Gastrocnemius medialis (tissue), 4 donors: ENCODE measurements around the gene PLD1. TPM values are rescaled to one million over a fixed set of nuclear protein-coding genes. Genes with fewer than 3 reads are reported as not detected.
A peak's percentile ranks its signal among the peaks of the same experiment; 100 is the strongest.

Experiments
- ATAC-seq, 2 donors: fragments of 150-250 bp; one replicate each; pipeline ENCODE4 v1.9.1; 2016
- DNase-seq, 2 donors: peaks; one replicate each; pipeline ENCODE4 v3.0.0-alpha.2; 2019
- H3K27ac ChIP-seq, 4 donors: fragments of 200-600 bp; sonication (generic); 1 replicate in 1 of 4; 2 replicates in 3 of 4; pipeline ENCODE4 v1.5.1; 2016 to 2018; ENCODE audit warnings: mild to moderate bottlenecking in 2 of 4, moderate library complexity in 1 of 4
- H3K27me3 ChIP-seq, 3 donors: fragments of 200-600 bp; sonication (generic) in 2 of 3; 1 replicate in 1 of 3; 2 replicates in 2 of 3; pipeline versions ENCODE4 v1.5.1 to v1.6.0; 2016 to 2019; ENCODE audit warnings: mild to moderate bottlenecking in 1 of 3, moderate library complexity in 1 of 3
- H3K36me3 ChIP-seq, 2 donors: fragments of 200-600 bp; sonication (generic) in 1 of 2; one replicate each; pipeline ENCODE4 v1.5.1; 2017 to 2018
- H3K4me1 ChIP-seq, 2 donors: fragments of 200-600 bp; sonication (generic) in 1 of 2; one replicate each; pipeline ENCODE4 v1.5.1; 2016 to 2017; ENCODE audit warnings: mild to moderate bottlenecking in 2 of 2
- H3K4me3 ChIP-seq, 4 donors: fragments of 200-600 bp; sonication (generic) in 3 of 4; 1 replicate in 1 of 4; 2 replicates in 3 of 4; pipeline ENCODE4 v1.5.1; 2016 to 2019; ENCODE audit warnings: mild to moderate bottlenecking in 2 of 4
- H3K9me3 ChIP-seq, 3 donors: fragments of 200-600 bp; sonication (generic) in 2 of 3; 1 replicate in 1 of 3; 2 replicates in 2 of 3; pipeline ENCODE4 v1.5.1; 2016 to 2019
- CTCF ChIP-seq, 5 experiments: fragments of 450-650 bp in 3 of 5; fragments of 200-600 bp in 2 of 5; sonication (generic) in 2 of 5; IDR thresholded peaks in 4 of 5; conservative IDR thresholded peaks in 1 of 5; 1 replicate in 4 of 5; 2 replicates in 1 of 5; pipeline ENCODE4 v1.5.1; 2016 to 2019; ENCODE audit warnings: antibody characterized with exemption in 5 of 5, mild to moderate bottlenecking in 3 of 5, moderate library complexity in 3 of 5
- POLR2A ChIP-seq, 2 donors: fragments of 450-650 bp; IDR thresholded peaks; one replicate each; pipeline ENCODE4 v1.6.1; 2017; ENCODE audit warnings: antibody characterized with exemption in 2 of 2, mild to moderate bottlenecking in 2 of 2, moderate library complexity in 2 of 2
- in situ Hi-C, 4 donors: fragments of 200-750 bp; cut with MboI; loops; one replicate each; pipeline versions ENCODE4 v1.15.0 to v1.8.0; 2017; ENCODE audit warnings: low sequenced_read_pairs in 4 of 4
- intact Hi-C: fragments of 100-400 bp; cut with DNase I; formaldehyde crosslinking; loops from one replicate; pipeline ENCODE4 v1.15.1; 2023; ENCODE audit warnings: low total_unique reads
- total RNA-seq, 4 donors: library from RNA; depleted of rRNA; stranded (reverse); fragments of >200 nt; gene quantifications; one replicate each; pipeline versions ENCODE4 v1.1.0 to v1.2.3, GENCODE V29; 2016

The PLD1 gene
- total RNA-seq, 4 donors from 2014 or later, result 1.9 to 5.6 (median 4.6) TPM

- intact Hi-C loops, result no loop called here
- no peaks in the 10 kb centered on the region for H3K9me3 ChIP-seq
- no peak for ATAC-seq
- peaks cover 4 to 19% of the 10 kb centered on the region in 2 donors for H3K4me1 ChIP-seq
- H3K27me3 ChIP-seq, result no peaks in the 10 kb centered on the region
- peak overlapping the region; percentile 56 to 70 (median 59) for H3K27ac ChIP-seq
- in situ Hi-C loops, result no loop called here
- H3K36me3 ChIP-seq, result no peaks in the 10 kb centered on the region
- H3K4me3 ChIP-seq, result no peak overlapping the region
- no peak for DNase-seq
- TF ChIP-seq POLR2A (IDR thresholded peaks at IDR 0.05), result no peak
- TF ChIP-seq CTCF (IDR thresholded peaks at IDR 0.05 in 4 of 5, conservative IDR thresholded peaks at IDR 0.05 in 1 of 5), result no peak
These were observed 5.5 kb downstream of the PLD1 start for GRCh38 chr3:171804618-171805389.

- H3K4me1 ChIP-seq, result peaks cover 0 to 13% of the 10 kb centered on the region in 2 donors
- ATAC-seq, result no peak
- H3K36me3 ChIP-seq, result no peaks in the 10 kb centered on the region
- H3K9me3 ChIP-seq, result no peaks in the 10 kb centered on the region
- DNase-seq, result no peak
- no peak overlapping the region for H3K27ac ChIP-seq
- H3K27me3 ChIP-seq, result no peaks in the 10 kb centered on the region
- in situ Hi-C loops, result no loop called here
- TF ChIP-seq POLR2A (IDR thresholded peaks at IDR 0.05), result no peak
- TF ChIP-seq CTCF (IDR thresholded peaks at IDR 0.05 in 4 of 5, conservative IDR thresholded peaks at IDR 0.05 in 1 of 5), result no peak
- H3K4me3 ChIP-seq, result no peak overlapping the region
- intact Hi-C loops, result no loop called here
These were observed 7.2 kb downstream of the PLD1 start for GRCh38 chr3:171803044-171803443.

GRCh38 chr3:171802590-171802956, 7.7 kb downstream of the PLD1 start:
- no peak for ATAC-seq
- intact Hi-C loops (no loop called here), in situ Hi-C loops (no loop called here)
- H3K27me3 ChIP-seq, result no peaks in the 10 kb centered on the region
- H3K36me3 ChIP-seq, result no peaks in the 10 kb centered on the region
- no peak overlapping the region for H3K4me3 ChIP-seq
- no peaks in the 10 kb centered on the region for H3K9me3 ChIP-seq
- peaks cover 0 to 13% of the 10 kb centered on the region in 2 donors for H3K4me1 ChIP-seq
- DNase-seq, result no peak
- H3K27ac ChIP-seq, result peak overlapping the region in 2 of 4 donors; percentile 40 to 44
- TF ChIP-seq POLR2A (IDR thresholded peaks at IDR 0.05), result no peak
- no peak for TF ChIP-seq CTCF (IDR thresholded peaks at IDR 0.05 in 4 of 5, conservative IDR thresholded peaks at IDR 0.05 in 1 of 5)

- intact Hi-C loops (no loop called here), in situ Hi-C loops (no loop called here)
- ATAC-seq (peak; percentile 45 to 49), DNase-seq (no peak)
- peak overlapping the region; percentile 22 to 47 (median 42) for H3K27ac ChIP-seq
- TF ChIP-seq CTCF (IDR thresholded peaks at IDR 0.05 in 4 of 5, conservative IDR thresholded peaks at IDR 0.05 in 1 of 5) (no peak), POLR2A (IDR thresholded peaks at IDR 0.05) (no peak)
- H3K27me3 ChIP-seq, result no peaks in the 10 kb centered on the region
- no peaks in the 10 kb centered on the region for H3K36me3 ChIP-seq
- peaks cover 0 to 16% of the 10 kb centered on the region in 2 donors for H3K4me1 ChIP-seq
- no peaks in the 10 kb centered on the region for H3K9me3 ChIP-seq
- no peak overlapping the region for H3K4me3 ChIP-seq
These were observed 8.3 kb downstream of the PLD1 start for GRCh38 chr3:171801738-171802589.
